HFFc6 (cell line): ENCODE data around the gene SIX5. TPM values are rescaled to one million over a fixed set of nuclear protein-coding genes. Genes with fewer than 3 reads are reported as not detected.

Experiments
- DNase-seq: peaks from one replicate; pipeline ENCODE4 v3.0.0-alpha.2; 2018
- H3K27ac Mint-ChIP-seq: 2 replicates; pipeline ENCODE4 v1.8.0; 2020; ENCODE audit warnings: mild to moderate bottlenecking, mixed read lengths
- H3K27me3 Mint-ChIP-seq: 2 replicates; pipeline ENCODE4 v1.8.0; 2021; ENCODE audit warnings: mild to moderate bottlenecking, moderate library complexity, mixed read lengths; ENCODE audit not compliant: insufficient read depth
- H3K36me3 Mint-ChIP-seq: 2 replicates; pipeline ENCODE4 v1.8.0; 2021; ENCODE audit warnings: low read depth, mixed read lengths
- H3K4me1 Mint-ChIP-seq: 2 replicates; pipeline ENCODE4 v1.8.0; 2020; ENCODE audit warnings: low read depth, mixed read lengths
- H3K4me3 Mint-ChIP-seq: 2 replicates; pipeline ENCODE4 v1.8.0; 2020; ENCODE audit warnings: mild to moderate bottlenecking, moderate library complexity, mixed read lengths
- H3K9me3 Mint-ChIP-seq: 2 replicates; pipeline ENCODE4 v1.8.0; 2020; ENCODE audit warnings: mild to moderate bottlenecking, mixed read lengths
- CTCF ChIP-seq: fragments of 200-600 bp; sonication (generic); IDR thresholded peaks from 2 replicates; pipeline ENCODE4 v1.5.0; 2021; ENCODE audit warnings: antibody characterized with exemption, mild to moderate bottlenecking
- total RNA-seq, 6 experiments: library from RNA; stranded (reverse); fragmentation: NEBNext Ultra II Directional; extraction: Animal tissue kit (Norgen Biotek cat#: 25700); gene quantifications; 2 replicates in 1 of 6; 3 replicates in 5 of 6; pipeline ENCODE4 v1.2.3, GENCODE V29; 2021

Gene SIX5
- total RNA-seq, 6 experiments from 2014 or later = 14.0 to 15.1 (median 14.4) TPM

DNA sequence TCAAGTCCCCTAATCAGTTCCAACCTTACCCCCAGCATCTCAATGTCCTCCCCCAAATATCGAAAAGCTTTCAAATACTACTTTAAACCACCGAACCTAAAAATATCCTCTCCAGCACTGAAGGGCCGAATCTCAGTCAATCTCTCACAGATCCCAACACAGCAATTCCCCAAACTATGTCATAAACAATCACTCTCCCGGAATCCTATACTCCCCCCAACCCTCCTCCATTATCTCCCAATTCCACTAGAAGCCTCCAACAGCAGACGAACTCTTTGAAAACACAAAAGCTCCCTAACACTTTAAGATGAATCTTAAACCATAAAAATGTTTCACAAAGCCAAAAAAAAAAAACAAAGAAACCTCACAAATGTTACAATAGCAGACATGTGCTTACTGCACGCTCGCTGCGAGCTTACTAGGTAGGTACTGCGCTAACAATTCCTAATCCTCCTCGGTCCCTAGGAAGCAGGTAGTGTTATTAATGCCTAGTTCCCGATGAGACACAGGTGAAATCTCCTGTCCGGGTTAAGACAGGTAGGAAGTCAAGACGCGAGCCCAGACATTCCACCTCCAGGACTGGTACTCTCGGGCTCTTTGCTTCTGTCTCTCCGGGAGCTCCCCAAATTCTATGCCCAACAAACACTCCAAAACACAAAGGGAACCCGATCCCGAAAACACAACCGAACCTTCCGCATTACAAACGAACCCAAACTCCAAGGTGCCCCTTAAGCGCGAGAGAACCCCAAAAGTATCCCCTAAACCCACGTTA is 52.5 kb downstream of the SIX5 start:
- H3K9me3 Mint-ChIP-seq = no peaks in the 10 kb centered on the region
- peak overlapping the region; percentile 98 for H3K27ac Mint-ChIP-seq
- H3K4me1 Mint-ChIP-seq = peaks cover 33% of the 10 kb centered on the region
- DNase-seq = no peak
- H3K4me3 Mint-ChIP-seq = peak overlapping the region; percentile 94
- TF ChIP-seq CTCF = no peak
- peaks cover 9% of the 10 kb centered on the region for H3K36me3 Mint-ChIP-seq
- 0 out of 2 replicates have a peak, but pooled peaks cover 1% of the 10 kb centered on the region for H3K27me3 Mint-ChIP-seq

- Mint-ChIP-seq H3K9me3 (no peaks in the 10 kb centered on the region), H3K36me3 (peaks cover 15% of the 10 kb centered on the region), H3K27ac (no peak overlapping the region), H3K4me3 (no peak overlapping the region), H3K4me1 (peaks cover 28% of the 10 kb centered on the region), H3K27me3 (0 out of 2 replicates have a peak, but pooled peaks cover 1% of the 10 kb centered on the region)
- TF ChIP-seq CTCF = no peak
- no peak for DNase-seq
Measured at GRCh38 chr19:45715139-45715538, 53.9 kb downstream of the SIX5 start.

Other genes starting within 250 kb of the SIX5 start
- gene OPA3, start 184.4 kb downstream of the SIX5 start, total RNA-seq = 10 to 100 TPM; 13.3 to 15.5 (median 14.3) TPM
- gene GPR4, start 167.0 kb downstream of the SIX5 start, total RNA-seq = 10 to 100 TPM in 4 of 6 experiments, 1 to 10 TPM in 2; 3.7 to 16.8 (median 13.3) TPM
- gene EML2, start 129.9 kb downstream of the SIX5 start, total RNA-seq = 10 to 100 TPM; 57.8 to 71.2 (median 64.7) TPM
- gene GIPR, start 101.0 kb downstream of the SIX5 start, total RNA-seq = 1 to 10 TPM in 1 of 6 experiments, under 1 TPM in 5; 0.31 to 1.1 (median 0.68) TPM
- gene SNRPD2, start 77.3 kb downstream of the SIX5 start, total RNA-seq = 100 to 1,000 TPM; 470 to 573 (median 517) TPM
- gene QPCTL, start 76.6 kb downstream of the SIX5 start, total RNA-seq = 10 to 100 TPM; 17.6 to 31.5 (median 19.9) TPM
- 10 to 100 TPM in 4 of 6 experiments, 1 to 10 TPM in 2; 8.4 to 14.5 (median 11.0) TPM for gene FBXO46, start 38.4 kb downstream of the SIX5 start, total RNA-seq
- not detected for gene MEIOSIN, start 35.8 kb downstream of the SIX5 start, total RNA-seq
- 100 to 1,000 TPM in 4 of 6 experiments, 10 to 100 TPM in 2; 85.5 to 144 (median 102) TPM for gene DMPK, start 13.2 kb upstream of the SIX5 start, total RNA-seq
- gene DMWD, start 23.6 kb upstream of the SIX5 start, total RNA-seq = 10 to 100 TPM; 53.4 to 63.2 (median 55.3) TPM
- under 1 TPM in 1 of 6 experiments, not detected in 5; 0.07 TPM for gene RSPH6A, start 46.1 kb upstream of the SIX5 start, total RNA-seq
- gene SYMPK, start 93.9 kb upstream of the SIX5 start, total RNA-seq = 10 to 100 TPM; 59.6 to 74.8 (median 66.0) TPM
- gene FOXA3, start 95.1 kb upstream of the SIX5 start, total RNA-seq = not detected
- 10 to 100 TPM; 19.3 to 25.0 (median 21.8) TPM for gene IRF2BP1, start 116.9 kb upstream of the SIX5 start, total RNA-seq
- gene MYPOP, start 133.4 kb upstream of the SIX5 start, total RNA-seq = 10 to 100 TPM; 10.2 to 11.2 (median 10.5) TPM
- gene NANOS2, start 145.5 kb upstream of the SIX5 start, total RNA-seq = not detected
- under 1 TPM in 4 of 6 experiments, not detected in 2; 0.03 to 0.14 (median 0.10) TPM for gene NOVA2, start 204.6 kb upstream of the SIX5 start, total RNA-seq
- 10 to 100 TPM in 3 of 6 experiments, 1 to 10 TPM in 3; 8.6 to 13.1 (median 11.0) TPM for gene CCDC61, start 226.2 kb upstream of the SIX5 start, total RNA-seq